A673 (cell line): ENCODE measurements around the gene THPO. TPM values are rescaled to one million over a fixed set of nuclear protein-coding genes. Genes with fewer than 3 reads are reported as not detected.

ENCODE experiments used
- BruUV-seq: library from RNA; stranded (reverse); fragments of 400-500 nt; replicated peaks from 2 replicates; lab custom pipeline; 2021; lab: Mats Ljungman, UMichigan
- CTCF ChIA-PET: fragments of 300-600 bp; sonication (Branson Sonifier 250); formaldehyde crosslinking; loops from one replicate; lab custom pipeline; 2022; ENCODE audit warnings: antibody characterized with exemption; lab: Charles Lee
- POLR2A ChIA-PET: fragments of 300-600 bp; sonication (Branson Sonifier 250); formaldehyde crosslinking; loops from one replicate; lab custom pipeline; 2022; ENCODE audit warnings: antibody characterized with exemption; ENCODE audit not compliant: low non-redundant PET; lab: Charles Lee
- DNase-seq: peaks from one replicate; pipeline ENCODE4 v3.0.0-alpha.2; 2015; ENCODE audit warnings: low spot score
- H3K27ac ChIP-seq: fragments of 200-600 bp; sonication (generic); 2 replicates; pipeline ENCODE4 v1.5.1; 2016; ENCODE audit warnings: mixed run types, low read depth, mild to moderate bottlenecking, mixed read lengths, antibody characterized with exemption, low read length; ENCODE audit not compliant: poor library complexity, severe bottlenecking
- H3K27me3 ChIP-seq: fragments of 200-600 bp; sonication (generic); replicated peaks from 2 replicates; pipeline ENCODE4 v1.6.1; 2017; ENCODE audit warnings: mixed run types, low read depth, mild to moderate bottlenecking, mixed read lengths, antibody characterized with exemption, low read length; ENCODE audit not compliant: insufficient read depth, poor library complexity
- H3K36me3 ChIP-seq: fragments of 200-600 bp; sonication (generic); 2 replicates; pipeline ENCODE4 v1.6.1; 2016; ENCODE audit warnings: mixed run types, mild to moderate bottlenecking, mixed read lengths, antibody characterized with exemption, low read length; ENCODE audit not compliant: insufficient read depth, poor library complexity, severe bottlenecking
- H3K4me1 ChIP-seq: fragments of 200-600 bp; sonication (generic); 2 replicates; pipeline ENCODE4 v1.6.1; 2017; ENCODE audit warnings: mixed run types, mild to moderate bottlenecking, mixed read lengths, antibody characterized with exemption, low read length; ENCODE audit not compliant: insufficient read depth, poor library complexity, severe bottlenecking
- H3K4me3 ChIP-seq: fragments of 200-600 bp; sonication (generic); 2 replicates; pipeline ENCODE4 v1.5.1; 2016; ENCODE audit warnings: low read depth, mixed run types, mild to moderate bottlenecking, mixed read lengths, low read length; ENCODE audit not compliant: poor library complexity, severe bottlenecking
- H3K9me3 ChIP-seq: fragments of 200-600 bp; sonication (generic); 2 replicates; pipeline ENCODE4 v1.6.1; 2016; ENCODE audit warnings: mixed run types, low read depth, mild to moderate bottlenecking, mixed read lengths, antibody characterized with exemption, low read length; ENCODE audit not compliant: poor library complexity, severe bottlenecking
- EZH2 ChIP-seq: fragments of 200-600 bp; sonication (generic); IDR thresholded peaks from 2 replicates; pipeline ENCODE4 v1.6.1; 2017; ENCODE audit warnings: borderline replicate concordance, low read depth, mild to moderate bottlenecking, mixed read lengths, antibody characterized with exemption, low read length; ENCODE audit not compliant: poor library complexity, severe bottlenecking
- intact Hi-C: fragments of 100-400 bp; cut with micrococcal nuclease; formaldehyde crosslinking; loops from one replicate; pipeline ENCODE4 v1.10.0; 2022; ENCODE audit not compliant: unreplicated experiment
- total RNA-seq: library from RNA; stranded (reverse); gene quantifications from 2 replicates; pipeline ENCODE4 v1.2.3, GENCODE V29; 2021
- TF ChIP-seq, protein P1 (sequence below): fragments of 300-800, 200-600 bp; sonication (generic); conservative IDR thresholded peaks from 2 replicates; pipeline ENCODE4 v1.5.1; 2017; ENCODE audit warnings: low read depth, mild to moderate bottlenecking, antibody characterized with exemption, low read length, moderate library complexity, mixed read lengths

The THPO gene
- total RNA-seq, 1 experiment from 2014 or later, result not detected

GRCh38 chr3:184352149-184352785, 25.7 kb downstream of the THPO start:
- intact Hi-C loops, result no loop called here
- DNase-seq, result no peak
- BruUV-seq, result no TSS peak
- POLR2A ChIA-PET, result no interaction called here
- peaks cover 5% of the 10 kb centered on the region for H3K36me3 ChIP-seq
- H3K27me3 ChIP-seq, result no peaks in the 10 kb centered on the region
- no peaks in the 10 kb centered on the region for H3K9me3 ChIP-seq
- CTCF ChIA-PET, result no interaction called here
- TF ChIP-seq, protein P1, sequence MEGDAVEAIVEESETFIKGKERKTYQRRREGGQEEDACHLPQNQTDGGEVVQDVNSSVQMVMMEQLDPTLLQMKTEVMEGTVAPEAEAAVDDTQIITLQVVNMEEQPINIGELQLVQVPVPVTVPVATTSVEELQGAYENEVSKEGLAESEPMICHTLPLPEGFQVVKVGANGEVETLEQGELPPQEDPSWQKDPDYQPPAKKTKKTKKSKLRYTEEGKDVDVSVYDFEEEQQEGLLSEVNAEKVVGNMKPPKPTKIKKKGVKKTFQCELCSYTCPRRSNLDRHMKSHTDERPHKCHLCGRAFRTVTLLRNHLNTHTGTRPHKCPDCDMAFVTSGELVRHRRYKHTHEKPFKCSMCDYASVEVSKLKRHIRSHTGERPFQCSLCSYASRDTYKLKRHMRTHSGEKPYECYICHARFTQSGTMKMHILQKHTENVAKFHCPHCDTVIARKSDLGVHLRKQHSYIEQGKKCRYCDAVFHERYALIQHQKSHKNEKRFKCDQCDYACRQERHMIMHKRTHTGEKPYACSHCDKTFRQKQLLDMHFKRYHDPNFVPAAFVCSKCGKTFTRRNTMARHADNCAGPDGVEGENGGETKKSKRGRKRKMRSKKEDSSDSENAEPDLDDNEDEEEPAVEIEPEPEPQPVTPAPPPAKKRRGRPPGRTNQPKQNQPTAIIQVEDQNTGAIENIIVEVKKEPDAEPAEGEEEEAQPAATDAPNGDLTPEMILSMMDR, result no peak
- TF ChIP-seq EZH2, result no peak
- peak overlapping the region; percentile 37 for H3K27ac ChIP-seq
- H3K4me1 ChIP-seq, result peaks cover 15% of the 10 kb centered on the region
- H3K4me3 ChIP-seq, result no peak overlapping the region

DNA sequence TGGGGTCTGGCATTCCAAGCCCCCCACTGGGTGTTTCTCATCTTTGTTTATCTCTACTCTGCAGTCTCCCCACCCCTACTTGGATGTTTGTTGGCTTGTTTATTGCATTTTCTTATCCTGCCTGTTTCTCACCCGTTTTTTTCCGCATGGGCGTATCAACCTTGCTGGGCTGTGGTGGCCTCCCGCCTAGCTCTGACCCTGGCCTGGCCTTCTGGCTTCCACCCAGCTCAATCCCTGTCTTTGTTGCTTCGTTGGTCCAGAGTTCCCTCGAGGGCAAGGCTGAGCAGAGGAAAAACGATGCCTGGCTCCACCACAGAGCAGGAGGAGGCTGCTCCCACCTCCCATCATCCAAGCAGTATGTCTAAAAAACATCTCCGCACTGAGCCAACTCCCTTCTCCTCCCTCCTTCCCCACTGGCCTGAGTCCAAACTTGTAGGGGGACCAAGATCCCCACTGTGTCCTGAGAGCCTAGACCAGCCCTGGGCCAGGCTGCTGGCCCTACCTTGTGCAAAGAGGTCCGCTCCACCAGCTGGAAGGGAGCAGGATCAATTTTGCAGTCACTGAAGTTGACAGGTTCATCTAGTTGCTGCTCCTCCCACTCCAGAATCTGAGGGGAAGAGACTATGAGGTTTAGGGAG, 26.4 kb downstream of the THPO start:
- H3K27ac ChIP-seq, result peak overlapping the region; percentile 37
- H3K27me3 ChIP-seq, result no peaks in the 10 kb centered on the region
- DNase-seq, result no peak
- ChIA-PET POLR2A (no interaction called here), CTCF (no interaction called here)
- TF ChIP-seq EZH2, result no peak
- TF ChIP-seq, protein P1, result no peak
- H3K9me3 ChIP-seq, result no peaks in the 10 kb centered on the region
- H3K4me3 ChIP-seq, result no peak overlapping the region
- H3K4me1 ChIP-seq, result peaks cover 15% of the 10 kb centered on the region
- intact Hi-C loops, result no loop called here
- H3K36me3 ChIP-seq, result peaks cover 5% of the 10 kb centered on the region
- BruUV-seq, result no TSS peak

GRCh38 chr3:184350618-184351017, 27.4 kb downstream of the THPO start:
- no TSS peak for BruUV-seq
- no peak overlapping the region for H3K4me3 ChIP-seq
- no peak overlapping the region for H3K27ac ChIP-seq
- no peaks in the 10 kb centered on the region for H3K9me3 ChIP-seq
- ChIA-PET CTCF (no interaction called here), POLR2A (no interaction called here)
- no peak for DNase-seq
- TF ChIP-seq, protein P1, result no peak
- no peak for TF ChIP-seq EZH2
- peaks cover 5% of the 10 kb centered on the region for H3K36me3 ChIP-seq
- peaks cover 21% of the 10 kb centered on the region for H3K4me1 ChIP-seq
- intact Hi-C loops, result no loop called here
- H3K27me3 ChIP-seq, result no peaks in the 10 kb centered on the region
